ENCODE measurements around the gene VPS9D1. TPM values are rescaled to one million over a fixed set of nuclear protein-coding genes. Genes with fewer than 3 reads are reported as not detected.
"Not testable (repeated sequence)": the region's sequence is repeated elsewhere in the genome, so short reads cannot be mapped to it uniquely, and the experiment has no call there.

Gene VPS9D1
- total RNA-seq, 1 experiment from 2014 or later, result 4.2 TPM

DNA sequence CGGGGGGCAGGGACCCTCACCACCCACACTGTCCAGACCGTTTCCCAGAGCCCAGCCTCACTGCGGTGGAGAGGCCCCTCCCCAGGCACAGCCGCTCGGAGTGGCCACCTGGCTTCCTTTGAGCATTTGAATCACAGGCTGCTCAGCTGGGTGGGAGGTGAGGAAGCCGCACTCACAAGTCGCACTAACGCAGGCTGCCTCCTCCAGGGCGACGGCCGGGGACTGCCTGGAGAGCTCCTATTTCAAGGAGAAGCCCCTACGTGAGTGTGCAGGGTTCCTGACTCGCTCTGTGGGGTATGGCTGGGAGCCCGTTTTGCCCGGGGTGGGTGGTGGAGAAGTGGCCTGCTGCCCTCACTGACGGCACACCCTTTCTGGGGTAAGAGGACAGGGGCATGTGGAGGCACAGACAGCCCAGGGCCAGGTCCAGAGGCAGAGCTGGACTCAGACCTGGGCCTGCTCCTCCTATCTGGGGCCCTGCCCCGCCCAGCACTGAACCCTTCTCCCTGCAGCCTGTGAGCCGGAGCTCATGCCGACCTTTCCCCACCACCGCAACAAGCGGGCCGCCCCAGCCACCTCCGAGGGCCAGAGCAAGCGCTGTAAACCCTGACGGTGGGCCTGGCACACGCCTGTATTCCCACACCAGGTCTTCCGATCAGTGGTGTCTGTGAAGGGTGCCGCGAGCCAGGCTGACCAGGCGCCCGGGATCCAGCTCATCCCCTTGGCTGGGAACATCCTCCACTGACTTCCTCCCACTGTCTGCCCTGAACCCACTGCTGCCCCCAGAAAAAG lies 25.4 kb downstream of the VPS9D1 start:
- no peaks in the 10 kb centered on the region for H3K9me3 Mint-ChIP-seq
- H3K4me3 Mint-ChIP-seq, result no peak overlapping the region
- TF ChIP-seq AR (CRISPR knock-in tag; IDR thresholded peaks at IDR 0.05) (no peak), ATF3 (CRISPR knock-in tag; conservative IDR thresholded peaks at IDR 0.05) (no peak), RELA (CRISPR knock-in tag; IDR thresholded peaks at IDR 0.05; ENCODE audit: borderline replicate concordance) (no peak), ARID4B (CRISPR knock-in tag; IDR thresholded peaks at IDR 0.05; ENCODE audit: borderline replicate concordance) (no peak), FOXP4 (CRISPR knock-in tag; IDR thresholded peaks at IDR 0.05) (no peak), KAT7 (CRISPR knock-in tag; IDR thresholded peaks at IDR 0.05; ENCODE audit: borderline replicate concordance) (no peak), ZNF512 (CRISPR knock-in tag; IDR thresholded peaks at IDR 0.05; ENCODE audit: borderline replicate concordance) (no peak)
- peaks cover 31% of the 10 kb centered on the region for H3K36me3 Mint-ChIP-seq
- no peak for ATAC-seq
- no peak overlapping the region for H3K27ac Mint-ChIP-seq
- H3K27me3 Mint-ChIP-seq (ENCODE audit: low read depth), result no peaks in the 10 kb centered on the region
- POLR2A ChIA-PET, result interaction anchor here (0.5 to 1.2 kb wide), 3 partner anchors 9 to 197 kb away, joined by 3 read pairs; partner anchors contain the start of gene CDK10
- no peak for DNase-seq (ENCODE audit: low spot score)
- CTCF ChIA-PET, result interaction anchor here (0.5 to 2.5 kb wide), 2 partner anchors 10 to 80 kb away, joined by 4 to 9 read pairs; no protein-coding TSS in a partner anchor
- H3K4me1 Mint-ChIP-seq, result peaks cover 6% of the 10 kb centered on the region

- H3K9me3 Mint-ChIP-seq; H3K4me1 Mint-ChIP-seq; H3K27me3 Mint-ChIP-seq (ENCODE audit: low read depth); H3K4me3 Mint-ChIP-seq; DNase-seq (ENCODE audit: low spot score); ATAC-seq; CTCF ChIA-PET; H3K27ac Mint-ChIP-seq: not testable (repeated sequence)
- H3K36me3 Mint-ChIP-seq, result peaks cover 37% of the 10 kb centered on the region
- POLR2A ChIA-PET, result interaction anchor here (0.6 kb wide), 1 partner anchor 8 kb away, joined by 3 read pairs; the partner anchor contains the start of gene CDK10
Observed at GRCh38 chr16:89694784-89695085, 26.0 kb downstream of the VPS9D1 start.

Data from WTC11 (cell line).